ENCODE data around the gene ZNF566.

ZNF566 gene

DNA sequence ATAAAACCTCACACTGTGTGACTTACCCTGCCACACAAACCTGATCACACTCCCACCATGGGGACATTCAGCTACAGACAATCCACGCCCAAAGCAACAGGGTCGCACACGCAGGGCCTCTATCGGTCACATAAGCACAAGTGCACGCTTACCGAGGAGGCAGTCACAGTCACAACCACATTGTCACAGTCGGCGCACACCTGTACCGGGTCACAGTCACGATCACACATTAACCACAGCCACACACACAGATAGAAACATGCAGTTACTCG lies 579 bp downstream of the ZNF566 start:
- peaks cover 29% of the 10 kb centered on the region for H3K4me1 Mint-ChIP-seq
- peak overlapping the region; percentile 98 to 99 for H3K4me3 Mint-ChIP-seq
- H3K9me3 Mint-ChIP-seq: peaks cover 11 to 30% of the 10 kb centered on the region in 2 donors
- DNase-seq: peak in 1 of 2 donors; percentile 71
- no peaks in the 10 kb centered on the region for H3K27me3 Mint-ChIP-seq
- ATAC-seq: peak; percentile 58
- H3K27ac Mint-ChIP-seq: peak overlapping the region; percentile 100

DNA sequence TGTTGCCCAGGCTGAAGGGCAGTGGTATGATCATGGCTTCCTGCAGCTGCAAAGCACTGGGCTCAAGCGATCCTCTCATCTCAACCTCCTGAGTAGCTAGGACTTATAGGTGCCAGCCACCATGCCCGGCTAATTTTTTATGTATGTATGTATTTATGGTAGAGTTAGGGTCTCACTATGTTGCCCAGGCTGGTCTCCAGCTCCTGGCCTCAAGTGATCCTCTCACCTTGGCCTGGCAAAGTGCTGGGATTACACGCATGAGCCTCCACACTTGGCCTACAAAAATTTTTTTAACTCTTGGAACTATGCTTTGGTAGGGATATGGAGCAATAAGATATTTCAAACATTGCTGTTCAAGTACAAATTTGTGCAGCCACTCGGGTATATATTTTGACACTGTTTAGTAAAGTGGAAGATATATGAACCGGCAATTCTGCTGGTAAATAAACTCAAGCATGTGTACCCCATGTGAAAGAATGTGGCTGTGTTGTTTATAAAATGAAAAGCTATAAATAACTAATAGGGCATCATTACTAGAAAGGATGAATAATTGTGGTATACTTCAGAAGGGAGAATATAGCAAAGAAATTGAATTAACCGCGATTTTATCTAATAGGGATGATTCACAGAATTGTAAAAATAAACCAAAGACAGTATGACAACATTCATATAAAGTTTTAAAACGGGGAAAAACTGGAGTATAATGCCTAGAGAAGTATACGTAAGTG lies 1.1 kb downstream of the ZNF566 start:
- Mint-ChIP-seq H3K27me3 (no peaks in the 10 kb centered on the region), H3K9me3 (peaks cover 11 to 31% of the 10 kb centered on the region in 2 donors), H3K27ac (peak overlapping the region; percentile 100), H3K4me3 (peak overlapping the region; percentile 98 to 99), H3K4me1 (peaks cover 29% of the 10 kb centered on the region)
- DNase-seq (no peak), ATAC-seq (no peak)

DNA sequence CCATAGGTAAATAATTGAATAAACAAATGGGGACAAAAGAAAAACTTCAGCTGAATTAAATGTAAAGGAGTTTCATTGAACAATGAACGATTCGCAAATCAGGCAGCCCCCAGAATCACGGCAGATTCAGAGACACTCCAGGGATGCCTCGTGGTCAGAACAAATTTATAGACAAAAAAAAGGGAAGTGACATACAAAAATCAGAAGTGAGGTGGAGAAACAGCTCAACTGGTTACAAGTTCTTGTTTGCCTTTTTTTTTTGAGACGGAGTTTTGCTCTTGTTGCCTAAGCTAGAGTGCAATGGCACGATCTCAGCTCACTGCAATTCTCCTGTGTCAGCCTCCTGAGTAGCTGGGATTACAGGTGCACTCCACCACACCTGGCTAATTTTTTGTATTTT lies 5.7 kb downstream of the ZNF566 start:
- DNase-seq (no peak), ATAC-seq (no peak)
- H3K27me3 Mint-ChIP-seq: no peaks in the 10 kb centered on the region
- peaks cover 14 to 20% of the 10 kb centered on the region in 2 donors for H3K9me3 Mint-ChIP-seq
- no peak overlapping the region for H3K27ac Mint-ChIP-seq
- peaks cover 17% of the 10 kb centered on the region for H3K4me1 Mint-ChIP-seq
- no peak overlapping the region for H3K4me3 Mint-ChIP-seq

DNA sequence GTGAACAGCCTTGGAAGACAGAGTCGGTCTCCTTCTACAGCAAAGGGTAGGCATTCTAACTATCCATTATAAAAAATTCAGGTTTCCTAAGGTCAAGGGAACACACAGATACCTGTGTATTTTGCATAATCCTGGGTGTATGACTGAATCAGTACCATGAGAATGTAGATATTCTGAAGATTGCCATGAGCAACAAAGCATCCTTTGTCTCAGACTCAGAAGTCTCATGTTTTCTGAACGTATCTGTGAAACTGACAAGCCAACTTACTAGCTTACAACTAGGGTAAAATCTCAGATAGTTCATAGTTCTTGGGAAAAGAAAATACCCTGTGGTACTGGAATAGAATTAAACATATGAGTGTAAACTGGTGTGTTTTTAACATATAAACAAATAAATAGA lies 6.5 kb downstream of the ZNF566 start:
- H3K9me3 Mint-ChIP-seq: peaks cover 19 to 26% of the 10 kb centered on the region in 2 donors
- no peak for ATAC-seq

DNA sequence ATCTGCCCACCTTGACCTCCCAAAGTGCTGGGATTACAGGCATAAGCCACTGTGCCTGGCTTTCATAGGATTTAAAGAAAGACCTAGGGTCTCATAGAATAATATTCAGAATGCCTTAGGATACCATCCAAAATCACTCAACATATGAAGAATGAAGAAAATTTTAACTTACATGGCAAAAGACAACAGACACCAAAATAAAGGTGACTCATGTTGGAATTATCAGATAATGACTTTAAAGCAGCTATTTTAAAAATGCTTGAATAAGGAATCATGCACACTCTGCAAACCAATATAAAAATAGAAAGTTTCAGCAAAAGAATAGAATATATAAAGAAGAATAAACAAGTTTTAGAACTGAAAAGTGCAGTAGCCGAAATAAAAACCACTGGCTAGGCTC lies 29.3 kb downstream of the ZNF566 start:
- Mint-ChIP-seq H3K4me3 (no peak overlapping the region), H3K27ac (peak overlapping the region in 1 of 2 donors; percentile 82), H3K9me3 (peaks cover 37 to 39% of the 10 kb centered on the region in 2 donors), H3K27me3 (no peaks in the 10 kb centered on the region), H3K4me1 (no peaks in the 10 kb centered on the region)
- DNase-seq (no peak), ATAC-seq (no peak)

More for the DNA sequence above, 6.5 kb downstream of the ZNF566 start:
- peaks cover 10% of the 10 kb centered on the region for H3K4me1 Mint-ChIP-seq
- no peak overlapping the region for H3K27ac Mint-ChIP-seq
- no peak overlapping the region for H3K4me3 Mint-ChIP-seq
- no peaks in the 10 kb centered on the region for H3K27me3 Mint-ChIP-seq
- no peak for DNase-seq

DNA sequence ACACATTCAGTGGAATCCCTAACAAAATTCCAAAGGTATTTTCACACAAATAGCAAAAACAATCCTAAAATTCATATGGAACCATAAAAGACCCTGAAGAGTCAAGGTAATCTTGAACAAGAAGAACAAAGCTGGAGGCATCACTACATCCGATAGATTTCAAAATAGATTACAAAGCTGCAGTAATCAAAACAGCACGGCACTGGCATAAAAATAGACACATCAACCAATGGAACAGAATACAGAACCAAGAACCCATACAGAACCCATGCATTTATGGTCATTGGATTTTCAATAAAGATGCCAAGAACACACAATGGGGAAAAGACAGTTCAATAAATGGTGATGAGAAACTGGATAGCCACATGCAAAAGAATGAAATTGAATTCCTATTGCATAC lies 32.5 kb downstream of the ZNF566 start:
- DNase-seq (no peak), ATAC-seq (no peak)
- Mint-ChIP-seq H3K4me3 (no peak overlapping the region), H3K9me3 (peaks cover 43 to 44% of the 10 kb centered on the region in 2 donors), H3K27ac (peak overlapping the region in 1 of 2 donors; percentile 42), H3K27me3 (no peaks in the 10 kb centered on the region), H3K4me1 (no peaks in the 10 kb centered on the region)

DNA sequence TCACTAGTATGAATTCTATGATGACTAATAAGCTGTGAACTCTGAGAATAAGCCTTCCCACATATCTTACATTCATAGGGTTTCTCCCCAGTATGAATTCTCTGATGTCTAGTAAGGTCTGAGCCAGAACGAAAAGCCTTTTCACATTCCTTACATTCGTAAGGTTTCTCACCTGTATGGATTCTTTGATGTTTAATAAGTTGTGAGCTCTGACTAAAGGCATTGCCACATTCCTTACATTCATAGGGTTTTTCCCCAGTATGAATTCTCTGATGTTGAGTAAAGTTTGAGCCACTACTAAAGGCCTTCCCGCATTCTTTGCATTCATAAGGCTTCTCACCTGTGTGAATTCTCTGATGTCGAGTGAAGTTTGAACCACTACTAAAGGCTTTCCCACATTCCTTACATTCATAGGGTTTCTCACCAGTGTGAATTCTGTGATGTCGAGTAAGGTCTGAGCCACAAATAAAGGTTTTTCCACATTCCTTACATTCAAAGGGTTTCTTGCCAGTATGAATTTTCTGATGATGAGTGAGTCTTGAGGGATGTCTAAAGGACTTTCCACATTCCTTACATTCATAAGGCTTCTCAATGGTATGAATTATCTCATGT lies 40.2 kb downstream of the ZNF566 start:
- no peak overlapping the region for H3K4me3 Mint-ChIP-seq
- H3K27ac Mint-ChIP-seq: no peak overlapping the region
- H3K9me3 Mint-ChIP-seq: peaks cover 35 to 38% of the 10 kb centered on the region in 2 donors

DNA sequence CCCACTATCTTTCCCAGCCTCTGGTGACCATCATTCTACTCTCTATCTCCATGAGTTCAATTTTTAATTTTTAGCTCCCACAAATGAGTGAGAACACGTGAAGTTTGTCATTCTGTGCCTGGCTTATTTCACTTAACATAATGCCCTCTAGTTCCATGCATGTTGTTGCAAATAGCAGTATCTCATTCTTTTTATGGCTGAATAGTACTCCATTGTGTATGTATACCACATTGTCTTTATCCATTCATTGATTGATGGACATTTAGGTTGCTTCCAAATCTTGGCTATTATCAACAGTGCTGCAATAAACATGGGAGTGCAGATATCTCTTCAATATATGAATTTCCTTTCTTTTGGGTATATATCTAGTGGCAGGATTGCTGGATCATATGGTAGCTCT lies 48.0 kb downstream of the ZNF566 start:
- Mint-ChIP-seq H3K27me3 (no peaks in the 10 kb centered on the region), H3K9me3 (peaks cover 36 to 50% of the 10 kb centered on the region in 2 donors), H3K4me3 (no peak overlapping the region), H3K4me1 (no peaks in the 10 kb centered on the region), H3K27ac (no peak overlapping the region)
- DNase-seq (no peak), ATAC-seq (no peak)

More for the DNA sequence above, 40.2 kb downstream of the ZNF566 start:
- no peaks in the 10 kb centered on the region for H3K4me1 Mint-ChIP-seq
- no peak for ATAC-seq
- DNase-seq: no peak
- no peaks in the 10 kb centered on the region for H3K27me3 Mint-ChIP-seq

DNA sequence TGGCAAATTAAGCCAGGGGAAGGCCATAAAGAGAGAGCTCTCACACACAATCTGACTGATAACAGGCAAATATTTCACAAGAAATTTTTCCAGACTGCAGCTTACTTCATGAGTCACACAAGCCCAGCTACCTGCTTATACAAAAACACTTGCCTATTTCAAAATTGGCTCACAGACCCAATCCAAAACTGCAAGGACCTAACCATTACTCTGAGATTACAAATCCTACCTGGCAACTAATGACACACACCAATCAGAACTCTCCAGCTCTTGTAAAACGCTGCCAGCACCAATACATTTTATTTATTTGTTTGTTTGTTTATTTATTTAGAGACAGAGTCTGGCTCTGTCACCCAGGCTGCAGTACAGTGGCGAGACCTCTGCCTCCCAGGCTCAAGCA lies 52.8 kb downstream of the ZNF566 start:
- Mint-ChIP-seq H3K27ac (no peak overlapping the region), H3K4me1 (no peaks in the 10 kb centered on the region), H3K4me3 (no peak overlapping the region), H3K27me3 (no peaks in the 10 kb centered on the region), H3K9me3 (peaks cover 35 to 57% of the 10 kb centered on the region in 2 donors)
- DNase-seq (no peak), ATAC-seq (no peak)

DNA sequence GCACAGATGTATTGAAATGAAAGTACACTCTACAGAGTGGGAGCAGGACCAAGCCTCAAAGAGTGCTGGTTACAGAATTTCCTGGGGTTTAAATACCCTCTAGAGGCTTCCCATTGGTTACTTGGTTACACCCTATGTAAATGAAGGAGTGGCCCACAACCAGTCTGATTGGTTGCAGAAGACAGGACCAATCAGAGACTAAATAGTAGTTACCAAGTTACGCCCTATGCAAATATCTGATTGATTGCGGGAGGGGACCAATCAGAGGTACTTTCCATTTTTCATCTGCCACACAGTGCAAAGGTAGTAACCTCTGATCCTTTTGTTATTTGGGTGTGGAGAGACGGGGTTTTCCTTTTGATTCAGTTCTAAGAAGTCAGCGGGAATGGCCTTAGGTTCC lies 65.4 kb downstream of the ZNF566 start:
- DNase-seq (no peak), ATAC-seq (no peak)
- Mint-ChIP-seq H3K27ac (no peak overlapping the region), H3K9me3 (peaks cover 26 to 46% of the 10 kb centered on the region in 2 donors), H3K4me1 (peaks cover 16% of the 10 kb centered on the region), H3K4me3 (no peak overlapping the region), H3K27me3 (peaks cover 27% of the 10 kb centered on the region)

DNA sequence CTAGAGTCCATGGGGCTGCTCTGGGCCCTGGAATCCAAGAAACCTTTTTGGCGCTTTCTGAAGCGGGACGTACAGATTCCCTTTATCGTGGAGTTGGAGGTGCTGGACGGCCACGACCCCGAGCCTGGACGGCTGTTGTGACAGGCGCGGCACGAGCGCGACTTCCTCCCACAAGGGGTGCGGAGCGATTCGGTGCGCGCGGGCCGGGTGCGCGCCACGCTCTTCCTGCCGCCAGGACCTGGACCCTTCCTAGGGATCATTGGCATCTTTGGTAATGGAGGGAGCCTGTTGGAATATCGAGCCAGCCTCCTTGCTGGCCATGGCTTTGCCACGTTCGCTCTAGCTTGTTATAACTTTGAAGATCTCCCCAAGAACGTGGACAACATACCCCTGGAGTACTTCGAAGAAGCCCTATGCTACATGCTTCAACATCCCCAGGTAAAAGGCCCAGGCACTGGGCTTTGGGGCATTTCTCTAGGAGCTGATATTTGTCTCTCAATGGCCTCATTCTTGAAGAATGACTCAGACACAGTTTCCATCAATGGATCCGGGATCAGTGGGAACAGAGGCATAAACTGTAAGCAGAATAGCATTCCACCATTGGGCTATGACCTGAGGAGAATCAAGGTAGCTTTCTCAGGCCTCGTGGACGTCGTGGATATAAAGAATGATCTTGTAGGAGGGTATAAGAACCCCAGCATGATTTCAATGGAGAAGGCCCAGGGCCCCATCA lies 67.4 kb downstream of the ZNF566 start:
- ATAC-seq (no peak), DNase-seq (no peak)
- Mint-ChIP-seq H3K4me3 (peak overlapping the region; percentile 2 to 57), H3K27ac (no peak overlapping the region), H3K4me1 (peaks cover 32% of the 10 kb centered on the region), H3K9me3 (peaks cover 27 to 39% of the 10 kb centered on the region in 2 donors), H3K27me3 (peaks cover 27% of the 10 kb centered on the region)

DNA sequence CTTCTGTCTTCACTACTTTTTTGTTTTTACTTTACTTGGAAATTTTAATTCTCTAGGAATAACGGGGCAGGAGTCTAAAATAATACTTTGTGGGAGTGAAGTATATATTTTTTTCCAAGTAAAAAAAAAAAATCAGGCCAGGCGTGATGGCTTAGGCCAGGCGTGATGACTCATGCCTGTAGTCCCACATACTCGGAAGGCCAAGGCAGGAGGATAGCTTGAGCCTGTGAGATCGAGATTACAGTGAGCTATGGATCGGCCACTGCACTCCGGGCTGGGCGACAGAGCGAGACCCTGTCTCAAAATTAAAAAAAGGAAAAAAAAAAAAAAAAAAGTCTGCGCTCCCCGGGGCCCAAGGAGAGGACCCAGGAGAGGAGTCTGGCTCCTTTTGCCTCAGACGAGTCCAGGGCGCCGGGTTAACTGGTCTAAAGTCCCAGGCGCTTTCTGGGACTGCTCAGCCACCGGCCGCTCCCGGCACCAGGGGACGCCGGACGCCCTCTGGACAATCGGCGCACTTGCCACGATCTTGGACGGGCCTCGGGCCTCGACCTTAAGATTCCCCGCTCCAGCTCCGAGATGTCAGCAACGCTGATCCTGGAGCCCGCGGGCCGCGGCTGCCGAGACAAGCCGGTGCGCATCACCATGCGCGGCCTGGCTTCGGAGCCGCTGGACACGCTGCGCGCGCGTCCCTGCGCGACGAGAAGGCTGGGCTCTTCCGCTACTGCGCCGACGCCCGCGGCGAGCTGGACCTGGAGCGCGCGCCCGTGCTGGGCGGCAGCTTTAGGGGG lies 68.2 kb downstream of the ZNF566 start:
- Mint-ChIP-seq H3K9me3 (peaks cover 23 to 34% of the 10 kb centered on the region in 2 donors), H3K4me3 (peak overlapping the region; percentile 66 to 69), H3K27ac (no peak overlapping the region), H3K27me3 (peaks cover 27% of the 10 kb centered on the region), H3K4me1 (peaks cover 32% of the 10 kb centered on the region)
- ATAC-seq (no peak), DNase-seq (peak in 1 of 2 donors; percentile 9)

DNA sequence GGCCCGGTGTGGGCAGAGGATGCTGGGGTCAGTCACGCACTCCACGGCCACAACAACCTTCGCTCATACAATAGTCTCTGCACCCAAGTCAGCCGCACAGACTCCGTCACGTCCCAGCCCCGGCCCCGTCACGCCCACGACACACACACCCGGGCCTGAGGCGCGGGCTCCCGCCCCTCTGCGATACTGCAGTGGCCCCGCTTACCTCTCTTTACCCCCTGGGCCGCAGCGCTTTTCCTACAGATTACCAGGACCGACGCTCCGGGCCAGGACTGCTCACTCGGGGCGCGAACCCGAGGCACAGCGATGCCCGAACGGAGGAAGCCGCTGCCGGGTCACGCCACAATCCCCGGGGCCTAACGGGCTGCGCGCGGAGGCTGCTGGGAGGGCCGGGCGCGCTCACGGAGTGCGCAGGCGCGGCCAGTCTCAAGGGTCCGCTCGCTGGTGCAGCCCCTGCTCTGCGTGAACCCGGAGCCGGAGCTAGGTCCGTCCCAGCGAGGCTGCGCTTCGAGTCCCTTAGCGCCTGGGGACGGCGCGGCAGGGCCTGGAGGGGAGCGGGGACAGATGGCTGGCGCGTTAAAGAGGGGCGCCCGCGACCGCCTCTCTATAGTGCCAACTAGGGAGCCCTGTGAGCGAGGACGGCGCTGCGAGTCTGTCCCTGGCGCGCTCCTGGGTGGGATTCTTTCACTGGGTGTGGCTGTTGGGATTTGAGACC lies 70.9 kb downstream of the ZNF566 start, which contains the start of gene ZFP82:
TSS of gene ZFP82 (minus strand) at position 358 of the 715 bp plus-strand sequence. CDS start 8,855 bp downstream, outside the sequence.
- peaks cover 12 to 16% of the 10 kb centered on the region in 2 donors for H3K9me3 Mint-ChIP-seq
- peak within 1 kb of the TSS; percentile 98 to 100 for H3K27ac Mint-ChIP-seq
- peak; percentile 97 for ATAC-seq
- DNase-seq: peak; percentile 85 to 87
- peaks cover 27% of the 10 kb centered on the region for H3K27me3 Mint-ChIP-seq
- H3K4me1 Mint-ChIP-seq: peaks cover 32% of the 10 kb centered on the region
- H3K4me3 Mint-ChIP-seq: peak within 1 kb of the TSS; percentile 92 to 95

DNA sequence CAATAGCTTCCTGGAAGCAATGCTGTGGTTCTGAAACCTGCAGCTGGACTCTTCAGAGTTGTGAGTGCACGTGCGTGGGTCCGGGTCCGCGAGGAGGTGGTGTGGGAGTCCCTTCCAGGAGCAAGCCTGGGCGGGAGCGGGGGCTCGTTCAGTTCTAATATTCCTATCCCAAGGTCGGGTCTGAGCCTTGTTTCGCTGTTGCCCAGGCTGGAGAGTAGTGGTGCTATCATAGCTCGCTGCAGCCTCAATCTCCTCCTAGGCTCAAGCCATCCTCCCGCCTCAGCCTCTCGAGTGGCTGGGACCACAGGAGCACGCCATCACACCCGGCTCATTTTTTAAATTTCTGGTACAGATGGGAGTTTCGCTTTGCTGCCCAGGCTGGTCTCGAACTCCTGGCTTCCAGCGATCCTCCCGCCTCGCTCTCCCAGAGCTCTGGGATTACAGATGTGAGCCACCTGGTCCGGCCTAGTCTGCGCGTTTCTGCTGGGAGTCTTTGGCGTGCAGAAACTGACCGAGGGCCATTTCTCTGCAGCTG lies 71.5 kb downstream of the ZNF566 start:
- ATAC-seq: peak; percentile 1
- H3K27ac Mint-ChIP-seq: peak overlapping the region; percentile 98 to 100
- H3K9me3 Mint-ChIP-seq: peaks cover 12 to 16% of the 10 kb centered on the region in 2 donors
- no peak for DNase-seq
- H3K27me3 Mint-ChIP-seq: peaks cover 26% of the 10 kb centered on the region
- peaks cover 32% of the 10 kb centered on the region for H3K4me1 Mint-ChIP-seq
- peak overlapping the region; percentile 92 to 95 for H3K4me3 Mint-ChIP-seq
